Measurements from ENCODE around the gene DDX24.

Gene DDX24

GRCh38 chr14:94046696-94047250 lies 34.2 kb downstream of the DDX24 start:
- no peak for DNase-seq (ENCODE audit: low spot score)

DNA sequence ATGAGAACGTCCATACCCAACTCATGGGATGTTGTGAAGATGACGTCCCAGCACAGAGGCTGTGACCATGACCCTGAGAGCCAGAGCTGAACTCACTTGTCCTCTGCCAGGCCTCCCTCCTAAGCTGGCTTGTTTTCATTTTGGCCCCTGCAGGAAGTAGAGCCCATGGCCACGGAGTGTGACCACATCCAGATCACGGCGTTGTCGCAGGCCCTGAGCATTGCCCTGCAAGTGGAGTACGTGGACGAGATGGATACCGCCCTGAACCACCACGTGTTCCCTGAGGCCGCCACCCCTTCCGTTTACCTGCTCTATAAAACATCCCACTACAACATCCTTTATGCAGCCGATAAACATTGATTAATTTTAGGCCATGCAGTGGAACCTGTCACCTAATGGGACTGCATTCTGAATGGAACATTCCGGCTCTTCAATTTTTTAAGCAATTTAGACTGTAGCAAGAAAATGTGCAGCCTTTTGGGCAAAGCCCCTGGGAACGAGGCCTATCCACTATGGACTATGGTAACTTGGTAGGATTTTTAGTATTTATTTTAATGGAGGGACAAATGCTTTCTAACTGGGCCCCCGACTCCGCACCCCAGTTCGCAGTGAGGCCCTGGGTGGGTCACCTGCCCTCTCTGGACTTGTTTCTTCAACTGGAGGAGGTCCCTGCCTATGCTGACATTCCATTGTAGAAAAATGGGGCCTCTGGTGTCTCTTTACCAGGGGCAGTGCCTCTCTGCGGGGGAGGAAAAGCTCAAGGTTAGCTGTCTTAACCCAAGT lies 35.2 kb downstream of the DDX24 start:
- no peak for DNase-seq (ENCODE audit: low spot score)

GRCh38 chr14:94045101-94045500 lies 35.9 kb downstream of the DDX24 start:
- DNase-seq (ENCODE audit: low spot score): no peak

GRCh38 chr14:94044476-94045091 lies 36.4 kb downstream of the DDX24 start:
- DNase-seq (ENCODE audit: low spot score): no peak

- no peak for DNase-seq (ENCODE audit: low spot score)
Measured at GRCh38 chr14:94043756-94044475, 37.1 kb downstream of the DDX24 start.

DNA sequence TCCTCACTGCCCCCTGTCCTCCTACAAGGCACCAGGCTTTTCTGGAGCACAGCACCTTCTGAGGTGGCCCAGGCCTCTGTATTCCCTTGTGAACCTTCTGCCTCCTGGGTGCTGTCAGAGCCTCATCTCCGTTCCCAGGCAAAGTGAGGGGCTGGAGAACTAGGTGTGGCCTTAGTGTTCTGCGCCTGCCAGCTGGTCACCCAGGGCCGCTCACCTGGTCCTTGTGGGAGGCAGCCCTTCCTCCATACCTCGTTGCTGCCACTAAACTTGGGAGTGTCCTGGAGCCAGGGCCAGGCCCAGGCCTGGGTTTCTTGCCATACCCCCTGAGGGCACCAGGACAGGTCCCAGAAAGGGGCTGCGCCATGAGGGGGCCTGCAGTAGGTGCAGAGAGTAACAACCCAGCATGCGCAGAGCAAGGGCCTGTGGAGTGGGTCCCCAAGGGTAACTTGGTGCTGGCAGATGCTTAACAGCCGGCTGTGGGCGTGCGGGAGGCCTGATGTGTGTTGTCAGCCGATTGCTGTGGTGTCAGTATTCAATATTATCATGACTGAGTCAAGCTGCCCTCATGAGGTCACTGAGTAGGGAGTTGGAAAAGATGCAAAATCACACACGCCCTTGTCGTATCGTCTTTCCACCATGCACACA lies 37.8 kb downstream of the DDX24 start:
- DNase-seq (ENCODE audit: low spot score): no peak

DNA sequence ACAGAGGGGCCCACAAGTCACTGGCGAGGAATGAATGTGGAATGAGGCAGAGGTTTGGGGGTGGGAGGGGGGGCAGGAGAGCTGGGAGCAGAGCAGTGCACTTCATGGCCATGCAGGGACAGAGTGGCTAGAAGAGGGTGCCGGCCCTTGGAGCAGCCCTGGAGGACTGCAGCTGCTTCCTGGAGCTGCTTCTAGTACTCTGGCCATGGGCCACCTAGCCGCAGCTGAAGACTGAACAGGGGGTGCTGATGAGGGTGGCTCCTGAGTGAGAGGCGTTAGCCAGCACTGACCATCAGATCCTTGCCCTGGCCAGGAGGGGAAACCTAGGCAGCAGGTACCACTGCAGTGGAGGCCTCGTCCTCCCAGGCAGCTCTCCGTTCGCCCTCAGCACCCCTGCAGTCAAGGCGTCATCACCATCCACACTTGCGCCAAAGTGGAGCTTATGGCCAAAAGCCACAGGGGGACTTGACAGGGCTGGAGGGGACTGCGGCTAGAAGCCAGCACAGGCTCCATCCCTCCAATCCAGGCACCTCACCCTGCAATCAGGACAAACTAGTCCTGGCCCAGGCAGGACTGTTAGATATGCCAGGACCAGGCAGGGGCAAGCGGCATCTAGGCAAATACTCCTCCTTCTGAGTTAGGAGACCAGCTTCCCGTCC lies 38.4 kb downstream of the DDX24 start:
- DNase-seq (ENCODE audit: low spot score): no peak

GRCh38 chr14:94041551-94042346 lies 39.3 kb downstream of the DDX24 start:
- no peak for DNase-seq (ENCODE audit: low spot score)

DNA sequence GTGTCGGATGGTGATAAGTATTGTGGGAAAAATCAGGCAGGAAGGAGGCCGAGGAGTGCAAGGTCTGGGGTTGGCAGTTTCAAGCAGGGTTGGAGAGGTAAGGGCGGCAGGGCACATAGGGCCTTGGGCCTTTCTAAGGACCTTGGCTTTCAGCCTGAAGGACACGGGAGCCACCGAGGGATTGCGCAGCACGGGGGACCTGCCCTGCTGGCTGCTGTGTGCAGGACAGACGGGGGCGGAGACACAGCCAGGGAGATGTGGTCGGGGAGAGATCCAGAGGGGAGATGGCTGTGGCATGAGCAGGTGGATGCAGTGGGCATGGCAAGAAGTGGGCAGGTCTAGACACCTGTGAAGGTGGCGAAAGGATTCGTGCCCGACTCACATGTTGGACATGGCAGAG lies 40.2 kb downstream of the DDX24 start:
- DNase-seq (ENCODE audit: low spot score): no peak

- no peak for DNase-seq (ENCODE audit: low spot score)
Measured at GRCh38 chr14:94040247-94040646, 40.8 kb downstream of the DDX24 start.

DNA sequence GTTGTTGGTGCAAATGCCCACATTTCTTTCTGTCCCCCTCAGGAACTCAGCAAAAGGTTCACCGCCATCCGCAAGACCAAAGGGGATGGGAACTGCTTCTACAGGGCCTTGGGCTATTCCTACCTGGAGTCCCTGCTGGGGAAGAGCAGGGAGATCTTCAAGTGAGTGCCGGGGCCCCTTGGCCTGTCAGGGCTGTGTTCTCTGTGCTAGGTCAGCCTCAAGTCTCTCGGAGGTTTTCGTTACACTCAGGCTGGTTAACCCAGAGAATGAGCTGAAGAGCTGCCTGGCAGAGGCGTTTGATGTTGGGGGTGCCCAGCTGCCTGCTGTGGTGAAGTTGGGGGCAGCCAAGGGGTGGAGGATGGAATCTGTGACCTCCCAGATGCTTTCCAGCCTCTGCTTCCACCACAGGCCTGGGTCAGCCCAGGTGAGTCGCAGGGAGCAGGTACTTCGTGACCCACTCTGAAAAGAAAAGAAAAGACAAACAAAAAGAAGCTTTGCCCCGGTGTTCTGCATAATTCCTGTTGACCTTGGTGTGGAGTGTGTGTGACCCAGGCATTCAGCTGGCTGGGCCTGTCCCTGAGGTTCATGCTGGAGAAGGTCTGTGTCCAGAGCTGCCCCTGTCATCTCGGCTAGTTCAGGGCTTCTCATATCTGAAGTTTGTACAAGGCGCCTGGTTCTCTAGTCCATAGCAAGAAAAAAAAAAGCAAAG lies 41.9 kb downstream of the DDX24 start:
- no peak for DNase-seq (ENCODE audit: low spot score)

- no peak for DNase-seq (ENCODE audit: low spot score)
Measured at GRCh38 chr14:94038510-94038909, 42.5 kb downstream of the DDX24 start.

GRCh38 chr14:94037954-94038353 lies 43.0 kb downstream of the DDX24 start:
- no peak for DNase-seq (ENCODE audit: low spot score)

GRCh38 chr14:94036313-94037167 lies 44.5 kb downstream of the DDX24 start:
- peak; percentile 79 for DNase-seq (ENCODE audit: low spot score)

- no peak for DNase-seq (ENCODE audit: low spot score)
Measured at GRCh38 chr14:94034886-94035285, 46.1 kb downstream of the DDX24 start.

GRCh38 chr14:94031883-94032279 lies 49.1 kb downstream of the DDX24 start:
- DNase-seq (ENCODE audit: low spot score): no peak

DNA sequence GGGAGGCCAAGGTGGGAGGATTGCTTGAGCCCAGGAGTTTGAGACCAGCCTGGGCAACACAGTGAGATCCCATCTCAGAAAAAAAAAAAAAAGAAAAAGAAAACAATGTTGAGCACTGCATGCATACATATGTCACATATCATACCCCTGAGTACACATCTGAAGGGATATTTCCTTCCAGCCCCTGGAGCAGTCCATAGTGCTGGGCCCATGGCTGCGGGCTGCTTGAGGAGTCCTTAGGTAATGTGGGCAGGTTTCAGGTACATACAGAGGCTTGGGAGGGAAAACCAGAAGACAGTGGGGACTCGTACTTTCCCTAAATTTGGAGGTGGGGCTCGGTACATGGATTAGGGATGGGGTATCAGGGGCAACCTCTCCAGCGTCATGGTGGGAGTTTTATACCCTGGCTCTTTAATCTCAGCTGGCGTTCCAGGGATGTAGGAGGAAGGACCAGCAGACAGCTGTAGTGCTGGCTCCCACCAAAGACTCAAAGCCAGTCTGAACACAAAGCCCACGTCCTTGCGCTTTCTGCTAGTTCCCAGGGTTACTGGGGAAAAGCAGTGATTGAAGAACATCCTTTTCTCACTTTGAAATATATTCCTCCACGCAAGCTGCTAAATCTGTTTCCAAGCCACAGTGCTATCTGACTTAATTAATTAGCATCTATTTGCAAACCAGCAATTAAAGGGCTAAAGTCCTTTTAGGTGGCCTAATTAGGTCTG lies 49.7 kb downstream of the DDX24 start:
- DNase-seq (ENCODE audit: low spot score): no peak

DNA sequence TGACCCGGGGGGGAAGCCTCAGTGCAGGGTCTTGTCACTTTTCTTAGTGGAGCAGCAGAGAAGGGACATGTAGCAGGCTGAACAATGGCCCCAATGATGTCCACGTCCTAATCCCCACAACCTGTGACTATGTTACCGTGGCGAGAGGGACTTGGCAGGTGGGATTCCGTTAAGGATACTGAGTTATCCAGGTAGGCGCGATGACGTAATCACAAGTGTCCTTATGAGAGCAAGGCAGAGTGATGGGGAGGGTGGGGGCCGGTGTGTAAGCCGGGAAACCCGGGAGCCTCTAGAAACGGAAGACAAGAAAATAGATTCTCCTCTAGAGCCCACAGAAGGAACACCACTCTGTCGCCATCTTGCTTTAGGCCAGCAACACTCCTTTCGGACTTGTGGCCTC lies 50.4 kb downstream of the DDX24 start:
- DNase-seq (ENCODE audit: low spot score): no peak
